Measurements from ENCODE around the gene BCAP31.
"Not testable (repeated sequence)": the region's sequence is repeated elsewhere in the genome, so short reads cannot be mapped to it uniquely, and the experiment has no call there.

The BCAP31 gene

GRCh38 chrX:153762626-153763173 is 38.5 kb upstream of the BCAP31 start:
- DNase-seq, result no peak

DNA sequence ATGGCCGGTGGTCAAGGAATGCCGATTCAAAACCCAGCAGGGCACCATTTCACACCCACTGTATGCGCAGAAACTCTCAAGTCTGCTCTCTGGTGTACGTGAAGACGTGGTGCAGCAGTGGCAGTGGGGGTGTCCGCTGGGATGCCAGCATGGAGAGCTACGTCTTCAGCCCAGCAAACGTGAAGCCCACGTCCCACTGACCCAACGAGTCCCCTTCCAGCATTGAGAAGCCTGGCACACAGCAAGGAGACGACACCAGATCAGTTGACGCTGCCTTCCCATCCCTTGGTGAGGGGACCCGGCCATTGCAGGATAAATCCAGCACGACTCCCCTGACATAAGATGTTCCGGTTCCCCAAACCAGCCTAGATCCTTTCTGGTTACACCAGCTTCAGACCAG is 37.7 kb upstream of the BCAP31 start:
- DNase-seq, result no peak

- no peak for DNase-seq
These were observed 30.9 kb upstream of the BCAP31 start for GRCh38 chrX:153755136-153755535.

GRCh38 chrX:153750127-153750774 is 26.1 kb upstream of the BCAP31 start:
- DNase-seq, result no peak

DNA sequence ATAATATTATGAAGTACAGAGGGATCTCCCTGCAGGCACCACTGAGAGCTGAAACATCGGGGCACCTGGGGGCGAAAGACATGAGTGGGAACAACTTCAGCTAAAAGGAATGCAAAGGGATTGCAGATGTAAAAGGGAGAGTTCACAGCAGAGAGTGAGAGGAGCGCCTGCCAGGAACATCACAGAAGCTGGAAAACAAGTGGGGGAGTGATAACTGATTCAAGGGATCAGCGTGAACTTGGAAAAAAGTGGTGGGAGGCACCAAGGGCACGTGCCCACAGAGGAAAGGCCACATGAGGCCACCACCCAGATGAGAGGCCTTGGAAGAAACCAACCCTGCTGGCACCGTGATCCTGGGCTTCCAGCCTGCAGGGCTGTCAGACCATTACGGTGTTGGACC is 24.8 kb upstream of the BCAP31 start:
- DNase-seq, result not testable (repeated sequence)

- DNase-seq, result not testable (repeated sequence)
These were observed 22.8 kb upstream of the BCAP31 start for GRCh38 chrX:153746991-153747390.

DNA sequence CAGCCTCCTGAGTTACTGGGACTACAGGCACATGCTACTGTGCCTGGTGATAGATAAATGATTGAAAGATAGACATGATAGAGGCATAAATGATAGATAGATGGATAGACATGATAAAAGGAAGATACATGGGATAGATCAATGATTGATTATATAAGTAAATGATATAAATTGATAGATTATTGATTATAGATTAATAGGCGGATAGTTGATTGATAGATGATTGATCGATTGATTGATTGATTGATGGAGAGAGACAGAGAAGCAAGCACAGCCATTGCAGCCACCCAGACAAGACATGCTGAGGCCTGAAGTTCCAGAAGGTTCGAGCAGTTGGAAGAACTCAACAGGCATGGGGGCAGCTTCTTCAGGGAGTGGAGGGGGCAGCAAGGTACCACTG is 22.2 kb upstream of the BCAP31 start:
- no peak for DNase-seq

DNA sequence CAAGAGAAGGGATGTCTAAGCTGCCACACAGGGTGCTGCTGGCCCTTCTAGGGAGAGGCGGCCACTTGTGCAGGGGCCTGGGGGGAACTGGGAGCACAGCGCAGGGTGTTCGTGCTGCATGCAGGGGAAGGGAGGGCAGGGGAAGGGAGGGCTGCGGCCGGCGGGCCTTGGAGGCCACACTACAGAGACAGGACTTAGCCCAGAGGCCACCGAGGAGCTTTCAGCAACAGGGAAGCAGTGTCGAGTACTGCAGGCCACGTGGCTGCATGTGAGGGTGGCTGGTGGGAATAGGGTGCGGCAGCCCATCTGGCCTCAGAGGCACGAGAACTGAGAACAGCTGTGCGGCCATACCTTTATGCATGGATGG is 20.9 kb upstream of the BCAP31 start:
- DNase-seq, result not testable (repeated sequence)

DNA sequence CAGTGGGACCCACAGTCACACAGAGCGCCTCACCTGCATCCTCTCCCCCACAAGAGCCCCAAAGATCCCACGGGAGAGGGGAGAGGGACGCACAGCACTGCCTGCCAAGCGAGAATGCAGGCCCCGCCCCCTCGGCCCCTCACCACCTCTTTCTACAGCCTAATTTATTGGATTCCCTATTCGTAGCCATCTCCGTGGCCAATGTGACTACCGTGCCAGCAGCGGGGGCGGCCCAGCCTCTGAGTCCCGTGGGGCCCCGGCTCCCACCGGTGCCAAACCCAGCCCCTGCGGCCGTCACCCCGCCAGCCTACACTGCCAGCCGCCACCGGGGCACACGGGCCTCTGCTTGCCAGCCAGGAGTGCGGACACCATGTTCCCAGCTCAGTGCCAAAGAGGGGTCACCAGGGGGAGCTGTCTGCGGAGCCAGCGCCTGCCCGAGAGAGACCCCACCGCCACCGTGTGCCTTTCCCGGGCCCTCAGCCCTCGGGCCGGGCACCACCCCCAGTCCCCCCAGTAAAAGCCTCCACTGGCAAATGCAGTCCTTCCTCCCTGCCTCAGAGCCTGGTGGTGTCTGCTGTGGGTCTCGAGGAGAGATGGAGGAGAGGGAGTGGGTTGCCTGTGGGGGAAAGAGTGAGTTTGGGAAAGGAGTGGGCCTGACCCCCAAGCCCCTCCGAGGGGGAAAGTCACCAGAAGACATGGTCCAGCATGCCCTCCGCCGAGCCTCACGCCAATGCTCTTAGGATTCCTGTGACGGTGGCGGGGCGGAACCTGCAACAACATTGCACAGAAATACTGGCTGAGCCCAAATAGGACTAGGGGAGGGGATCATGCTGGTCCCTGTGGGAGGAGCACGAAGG is 20.3 kb upstream of the BCAP31 start:
- DNase-seq, result no peak

GRCh38 chrX:153743468-153744209 is 19.5 kb upstream of the BCAP31 start:
- not testable (repeated sequence) for DNase-seq

DNA sequence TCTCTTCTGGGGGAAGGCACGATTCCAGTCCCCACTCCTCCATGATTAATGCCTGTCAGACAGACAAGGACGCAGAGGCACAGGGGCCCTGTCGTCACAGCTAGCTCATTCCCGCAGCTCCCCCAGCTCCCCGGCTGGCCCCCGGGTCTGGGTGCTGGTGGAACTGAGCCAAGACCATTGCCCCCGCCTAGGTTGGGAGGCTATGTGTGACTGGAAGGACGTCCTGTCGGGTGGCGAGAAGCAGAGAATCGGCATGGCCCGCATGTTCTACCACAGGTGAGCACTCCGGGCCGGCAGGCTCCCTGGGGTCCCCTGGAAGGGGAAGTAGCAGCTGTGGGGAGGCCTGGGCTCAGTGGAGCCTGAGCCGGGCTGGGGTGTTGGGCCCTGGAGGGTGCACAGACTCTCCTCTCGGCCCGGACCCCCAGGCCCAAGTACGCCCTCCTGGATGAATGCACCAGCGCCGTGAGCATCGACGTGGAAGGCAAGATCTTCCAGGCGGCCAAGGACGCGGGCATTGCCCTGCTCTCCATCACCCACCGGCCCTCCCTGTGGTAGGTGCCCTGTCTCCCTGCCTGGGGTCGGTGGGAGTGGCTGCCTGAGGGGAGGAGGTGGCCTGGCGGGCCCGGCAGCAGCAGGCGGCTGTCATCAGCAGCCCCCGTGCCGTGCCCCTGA is 18.7 kb upstream of the BCAP31 start:
- not testable (repeated sequence) for DNase-seq

DNA sequence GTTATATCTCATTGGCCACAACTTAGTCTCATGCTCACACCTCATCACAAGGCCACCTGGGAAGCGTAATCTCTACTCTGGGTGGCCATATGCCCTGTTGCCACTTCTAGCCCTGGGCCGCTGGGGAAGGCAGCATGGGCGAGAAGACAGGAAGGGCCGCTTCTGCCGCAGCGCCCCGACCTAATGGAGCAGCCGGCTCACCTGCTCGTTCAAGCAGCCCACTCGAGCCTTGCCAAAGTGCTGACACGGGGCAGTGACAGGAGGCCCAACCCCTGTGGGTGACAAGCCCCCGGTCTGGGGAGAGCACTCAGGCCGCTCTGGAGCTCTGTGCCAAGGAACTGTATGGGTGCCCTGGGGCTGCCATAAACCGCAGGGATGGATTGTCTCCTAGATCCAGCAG is 17.9 kb upstream of the BCAP31 start:
- DNase-seq, result not testable (repeated sequence)

- no peak for DNase-seq
These were observed 17.3 kb upstream of the BCAP31 start for GRCh38 chrX:153741446-153741845.

- DNase-seq, result no peak
These were observed 16.5 kb upstream of the BCAP31 start for GRCh38 chrX:153740631-153741222.

- no peak for DNase-seq
These were observed 15.7 kb upstream of the BCAP31 start for GRCh38 chrX:153739754-153740486.

- DNase-seq, result no peak
These were observed 13.9 kb upstream of the BCAP31 start for GRCh38 chrX:153738056-153738605.

GRCh38 chrX:153736871-153737441 is 12.8 kb upstream of the BCAP31 start:
- no peak for DNase-seq

GRCh38 chrX:153736071-153736820 is 12.1 kb upstream of the BCAP31 start:
- no peak for DNase-seq

DNA sequence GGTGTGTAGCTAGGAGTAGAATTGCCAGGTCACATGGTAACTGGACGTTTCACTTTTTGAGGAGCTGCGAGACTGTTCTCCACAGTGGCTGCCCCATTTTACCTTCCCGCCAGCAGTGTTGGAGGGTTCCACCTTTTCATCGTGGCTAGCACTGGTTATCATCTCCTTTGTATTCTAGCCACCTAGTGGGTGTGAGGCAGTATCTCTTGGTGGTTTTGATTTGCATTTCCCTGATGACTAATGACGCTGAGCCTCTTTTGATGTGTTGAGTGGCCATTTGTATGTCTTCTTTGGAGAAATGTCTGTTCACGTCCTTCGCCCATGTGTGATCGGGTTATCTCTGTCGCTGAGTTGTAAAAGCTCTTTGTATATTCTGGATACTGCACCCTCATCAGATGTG is 11.1 kb upstream of the BCAP31 start:
- no peak for DNase-seq

DNA sequence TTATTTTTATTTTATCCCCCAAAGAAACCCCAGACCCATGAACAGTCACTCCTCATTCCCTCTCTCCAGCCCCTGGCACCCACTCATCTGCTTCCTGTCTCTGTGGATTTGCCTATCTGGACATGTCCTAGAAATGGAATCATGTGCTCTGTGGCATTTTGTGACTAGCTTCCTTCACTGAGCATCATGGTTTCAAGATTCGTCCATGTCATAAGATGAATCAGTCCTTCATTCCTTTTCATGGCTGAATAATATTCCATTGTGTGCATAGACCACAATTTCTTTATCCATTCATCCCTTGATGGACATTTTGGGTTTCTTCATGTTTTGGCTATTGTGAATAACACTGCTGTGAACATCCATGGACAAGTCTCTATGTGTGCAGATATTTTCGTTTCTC is 10.7 kb upstream of the BCAP31 start:
- DNase-seq, result no peak
